IPS-15b (cell line): ENCODE data around the gene PADI6.
"Not testable (repeated sequence)": the region's sequence is repeated elsewhere in the genome, so short reads cannot be mapped to it uniquely, and the experiment has no call there.

Source experiments
- H3K27me3 ChIP-seq: one replicate; pipeline ENCODE4 v1.6.1; 2013; ENCODE audit warnings: low read length; ENCODE audit not compliant: control insufficient read depth, insufficient read depth
- H3K36me3 ChIP-seq: one replicate; pipeline ENCODE4 v1.6.1; 2013; ENCODE audit warnings: low read length; ENCODE audit not compliant: control insufficient read depth, insufficient read depth
- H3K4me1 ChIP-seq: one replicate; pipeline ENCODE4 v1.6.1; 2013; ENCODE audit warnings: mild to moderate bottlenecking, low read length; ENCODE audit not compliant: control insufficient read depth, insufficient read depth
- H3K4me3 ChIP-seq: one replicate; pipeline ENCODE4 v1.5.1; 2013; ENCODE audit warnings: low read depth, low read length
- H3K9ac ChIP-seq: one replicate; pipeline ENCODE4 v1.6.1; 2013; ENCODE audit warnings: low read depth, mild to moderate bottlenecking, low read length
- H3K9me3 ChIP-seq: one replicate; pipeline ENCODE4 v1.6.1; 2013; ENCODE audit warnings: mild to moderate bottlenecking, low read length; ENCODE audit not compliant: control insufficient read depth, insufficient read depth

PADI6 gene

GRCh38 chr1:17407786-17408514 is 36.0 kb downstream of the PADI6 start:
- peaks cover 61% of the 10 kb centered on the region for H3K36me3 ChIP-seq

GRCh38 chr1:17409391-17409811 is 37.4 kb downstream of the PADI6 start:
- no peak overlapping the region for H3K4me3 ChIP-seq
- no peaks in the 10 kb centered on the region for H3K9me3 ChIP-seq
- H3K4me1 ChIP-seq, result no peaks in the 10 kb centered on the region
- no peak overlapping the region for H3K9ac ChIP-seq
- H3K27me3 ChIP-seq, result no peaks in the 10 kb centered on the region
- peaks cover 72% of the 10 kb centered on the region for H3K36me3 ChIP-seq

More at GRCh38 chr1:17407786-17408514, 36.0 kb downstream of the PADI6 start:
- not testable (repeated sequence) for H3K27me3 ChIP-seq, H3K4me3 ChIP-seq, H3K9ac ChIP-seq, H3K4me1 ChIP-seq, H3K9me3 ChIP-seq

DNA sequence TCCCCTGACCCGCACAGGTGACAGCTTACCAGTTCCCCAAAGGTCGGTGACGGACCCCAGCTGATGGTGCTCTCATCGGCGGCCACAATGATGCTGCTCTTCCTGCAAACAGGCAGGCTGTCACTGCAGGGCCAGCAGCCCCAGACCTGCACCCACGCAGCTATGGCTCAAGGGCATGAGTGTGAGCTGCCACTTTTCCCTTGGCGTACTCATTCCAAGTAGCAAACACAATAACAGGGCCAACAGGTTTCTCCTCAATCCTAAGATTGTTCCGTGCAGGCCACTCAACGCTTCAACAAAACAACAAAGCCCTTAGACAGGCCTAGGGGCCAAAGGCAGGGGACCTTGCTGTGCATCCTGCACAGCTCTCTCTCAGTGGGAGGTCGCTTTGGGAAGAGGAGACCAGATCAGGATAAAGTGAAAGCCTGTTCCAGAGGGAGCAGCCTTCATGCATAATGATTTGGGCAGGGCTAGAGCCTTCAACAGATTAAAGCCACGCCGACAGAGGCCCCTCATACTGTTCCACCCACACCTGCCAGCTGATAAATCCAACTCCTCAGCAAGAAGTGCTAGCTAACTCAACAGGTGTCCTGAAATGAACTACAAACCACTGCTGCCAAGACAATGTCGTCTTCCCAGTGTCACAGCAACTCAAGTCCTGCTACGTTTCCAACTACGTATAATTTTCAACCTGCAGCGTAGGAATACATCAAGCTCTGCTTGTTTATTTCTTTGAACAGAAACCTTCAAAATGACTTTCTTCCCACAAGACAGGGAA is 40.3 kb downstream of the PADI6 start:
- no peaks in the 10 kb centered on the region for H3K4me1 ChIP-seq
- H3K9me3 ChIP-seq, result no peaks in the 10 kb centered on the region
- H3K9ac ChIP-seq, result no peak overlapping the region
- H3K36me3 ChIP-seq, result peaks cover 84% of the 10 kb centered on the region
- H3K4me3 ChIP-seq, result no peak overlapping the region
- H3K27me3 ChIP-seq, result no peaks in the 10 kb centered on the region

- H3K36me3 ChIP-seq, result peaks cover 78% of the 10 kb centered on the region
- no peaks in the 10 kb centered on the region for H3K9me3 ChIP-seq
- no peak overlapping the region for H3K4me3 ChIP-seq
- no peaks in the 10 kb centered on the region for H3K27me3 ChIP-seq
- H3K9ac ChIP-seq, result no peak overlapping the region
- H3K4me1 ChIP-seq, result no peaks in the 10 kb centered on the region
Measured at GRCh38 chr1:17414022-17414421, 42.0 kb downstream of the PADI6 start.

- Histone ChIP-seq H3K9me3 (no peaks in the 10 kb centered on the region), H3K4me1 (no peaks in the 10 kb centered on the region), H3K9ac (no peak overlapping the region), H3K4me3 (no peak overlapping the region), H3K27me3 (no peaks in the 10 kb centered on the region), H3K36me3 (peaks cover 71% of the 10 kb centered on the region)
Measured at GRCh38 chr1:17416389-17416788, 44.4 kb downstream of the PADI6 start.

- Histone ChIP-seq H3K9ac (no peak overlapping the region), H3K4me1 (no peaks in the 10 kb centered on the region), H3K4me3 (no peak overlapping the region), H3K9me3 (no peaks in the 10 kb centered on the region), H3K27me3 (no peaks in the 10 kb centered on the region), H3K36me3 (peaks cover 72% of the 10 kb centered on the region)
Measured at GRCh38 chr1:17419626-17420328, 47.8 kb downstream of the PADI6 start.

- Histone ChIP-seq H3K4me1 (no peaks in the 10 kb centered on the region), H3K27me3 (no peaks in the 10 kb centered on the region), H3K9ac (no peak overlapping the region), H3K9me3 (no peaks in the 10 kb centered on the region), H3K36me3 (peaks cover 74% of the 10 kb centered on the region), H3K4me3 (no peak overlapping the region)
Measured at GRCh38 chr1:17420391-17420918, 48.5 kb downstream of the PADI6 start.

DNA sequence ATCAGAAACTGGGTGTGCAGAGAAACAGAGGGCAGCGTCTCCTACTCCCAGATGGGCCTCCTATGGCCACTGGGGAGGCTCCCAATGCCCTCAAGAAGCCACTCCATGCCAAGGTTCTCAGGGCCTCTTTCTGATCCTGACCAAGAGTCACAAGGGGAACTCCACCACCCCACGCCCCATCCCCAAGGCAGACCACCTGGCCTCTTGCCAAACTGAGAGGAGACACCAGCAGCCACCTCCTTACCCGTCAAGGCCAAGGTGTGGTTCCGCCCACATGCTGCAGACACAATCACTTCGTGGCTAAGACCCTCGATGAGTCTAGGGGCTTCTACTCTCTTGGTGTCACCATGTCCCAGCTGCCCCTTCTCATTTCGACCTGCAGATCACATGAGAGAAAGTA is 50.5 kb downstream of the PADI6 start:
- H3K4me1 ChIP-seq, result no peaks in the 10 kb centered on the region
- no peak overlapping the region for H3K9ac ChIP-seq
- H3K27me3 ChIP-seq, result no peaks in the 10 kb centered on the region
- no peak overlapping the region for H3K4me3 ChIP-seq
- H3K36me3 ChIP-seq, result peaks cover 79% of the 10 kb centered on the region
- no peaks in the 10 kb centered on the region for H3K9me3 ChIP-seq

GRCh38 chr1:17423781-17424245 is 51.8 kb downstream of the PADI6 start:
- no peak overlapping the region for H3K9ac ChIP-seq
- no peaks in the 10 kb centered on the region for H3K27me3 ChIP-seq
- H3K9me3 ChIP-seq, result no peaks in the 10 kb centered on the region
- H3K4me3 ChIP-seq, result no peak overlapping the region
- peaks cover 87% of the 10 kb centered on the region for H3K36me3 ChIP-seq
- H3K4me1 ChIP-seq, result no peaks in the 10 kb centered on the region

DNA sequence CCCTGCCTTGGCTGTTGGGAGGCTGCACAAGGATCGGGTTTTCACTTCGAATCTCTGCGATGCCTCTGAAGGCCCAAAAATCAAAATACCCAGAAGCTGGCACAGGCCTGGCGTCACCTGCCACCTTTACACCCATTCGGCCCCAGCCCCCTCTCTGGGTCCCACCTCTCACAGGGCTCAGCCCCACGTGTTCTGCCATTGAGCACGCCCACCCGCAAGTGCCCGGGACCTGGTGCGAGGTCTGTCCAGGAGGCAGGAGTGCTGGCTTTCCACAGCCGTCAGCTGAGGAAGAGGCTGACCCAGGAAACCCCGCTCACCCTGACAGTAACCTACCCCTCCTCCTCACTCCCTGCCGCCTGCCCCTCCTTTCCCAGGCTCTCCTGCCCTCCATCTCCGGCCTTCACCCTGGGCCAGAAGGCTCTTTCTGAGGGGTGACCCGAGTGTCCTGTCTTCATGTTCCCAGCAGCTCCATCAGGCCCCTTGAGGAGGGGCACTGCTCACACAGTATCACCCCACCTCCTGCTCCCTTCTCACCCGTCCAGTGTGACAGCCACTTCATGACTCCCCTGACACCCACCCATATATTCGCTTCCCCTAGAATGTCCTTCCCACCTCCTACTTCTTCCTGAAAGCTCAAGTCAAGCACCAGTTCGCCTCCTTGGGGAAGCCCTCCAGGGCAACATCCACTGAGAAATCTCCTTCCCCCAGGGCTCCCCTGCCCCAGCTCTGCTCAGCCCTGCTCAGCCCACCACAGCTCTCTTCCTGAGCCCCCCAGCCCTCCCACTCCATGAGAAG is 54.0 kb downstream of the PADI6 start:
- no peak overlapping the region for H3K4me3 ChIP-seq
- no peak overlapping the region for H3K9ac ChIP-seq
- H3K4me1 ChIP-seq, result peaks cover 9% of the 10 kb centered on the region
- H3K27me3 ChIP-seq, result no peaks in the 10 kb centered on the region
- H3K36me3 ChIP-seq, result peaks cover 79% of the 10 kb centered on the region
- no peaks in the 10 kb centered on the region for H3K9me3 ChIP-seq
